Epithelial cell of esophagus (primary cell): ENCODE measurements around the gene SRP14.
A peak's percentile ranks its signal among the peaks of the same experiment; 100 is the strongest.

Experiments
- DNase-seq: peaks from one replicate; pipeline ENCODE4 v3.0.0; 2010; ENCODE audit warnings: low read depth
- H3K4me3 ChIP-seq: 2 replicates; pipeline ENCODE4 v1.5.1; 2011; ENCODE audit warnings: mild to moderate bottlenecking, low read length, control low read depth
- CTCF ChIP-seq: IDR thresholded peaks from 2 replicates; pipeline ENCODE4 v1.5.1; 2011; ENCODE audit warnings: low read depth, mild to moderate bottlenecking, low read length, control low read depth, inconsistent platforms; ENCODE audit not compliant: insufficient read depth; ENCODE audit errors: missing control alignments

Gene SRP14

GRCh38 chr15:40038638-40039543, at the start of gene SRP14:
TSS of gene SRP14 (minus strand) at chr15:40039181. CDS start at chr15:40039116, 65 bp downstream.
- peak; percentile 90 for DNase-seq
- H3K4me3 ChIP-seq = peak within 1 kb of the TSS; percentile 94
- TF ChIP-seq CTCF = peak; percentile 24

GRCh38 chr15:40087991-40088928, 49.3 kb upstream of the SRP14 start:
- DNase-seq = no peak
- no peak overlapping the region for H3K4me3 ChIP-seq
- TF ChIP-seq CTCF = no peak

- H3K4me3 ChIP-seq = no peak overlapping the region
- TF ChIP-seq CTCF = no peak
- DNase-seq = no peak
Measured at GRCh38 chr15:40087068-40087810, 48.3 kb upstream of the SRP14 start.

GRCh38 chr15:40085266-40085665, 46.3 kb upstream of the SRP14 start:
- TF ChIP-seq CTCF = no peak
- H3K4me3 ChIP-seq = no peak overlapping the region
- peak; percentile 33 for DNase-seq

GRCh38 chr15:40084650-40085049, 45.7 kb upstream of the SRP14 start:
- no peak for TF ChIP-seq CTCF
- peak; percentile 91 for DNase-seq
- no peak overlapping the region for H3K4me3 ChIP-seq

- H3K4me3 ChIP-seq = no peak overlapping the region
- TF ChIP-seq CTCF = no peak
Measured at GRCh38 chr15:40082195-40082883, 43.4 kb upstream of the SRP14 start.

More at GRCh38 chr15:40082195-40082883, 43.4 kb upstream of the SRP14 start:
- DNase-seq = no peak
